ENCODE data around the gene NCOA1.

GRCh38 chr2:24625728-24626127 lies 134.7 kb downstream of the NCOA1 start:
- TF ChIP-seq CTCF (IDR thresholded peaks at IDR 0.05) = no peak
- no peak for TF ChIP-seq POLR2AphosphoS5 (IDR thresholded peaks at IDR 0.05; ENCODE audit: low read depth, low read length)
- no peak for TF ChIP-seq REST (IDR thresholded peaks at IDR 0.05; ENCODE audit: insufficient read depth in 1 of 2, low read depth in 2 of 2, low read length in 1 of 2)
- no peak for TF ChIP-seq SIN3A (IDR thresholded peaks at IDR 0.05; ENCODE audit: borderline replicate concordance, insufficient read depth, low read depth, low read length)
- TF ChIP-seq TCF7L2 (IDR thresholded peaks at IDR 0.05; ENCODE audit: low read depth, low read length) = no peak

Measured in Panc1 (cell line).